HG02973 (cell line): Measurements from ENCODE around the gene XRCC6.
A peak's percentile ranks its signal among the peaks of the same experiment; 100 is the strongest.
"Not testable (repeated sequence)": the region's sequence is repeated elsewhere in the genome, so short reads cannot be mapped to it uniquely, and the experiment has no call there.

ENCODE experiments used
- ATAC-seq: cut with Tn5 transposase; IDR thresholded peaks from one replicate; pipeline ENCODE4 v1.9.1; 2021; ENCODE audit warnings: moderate library complexity; ENCODE audit not compliant: unreplicated experiment

XRCC6 gene

DNA sequence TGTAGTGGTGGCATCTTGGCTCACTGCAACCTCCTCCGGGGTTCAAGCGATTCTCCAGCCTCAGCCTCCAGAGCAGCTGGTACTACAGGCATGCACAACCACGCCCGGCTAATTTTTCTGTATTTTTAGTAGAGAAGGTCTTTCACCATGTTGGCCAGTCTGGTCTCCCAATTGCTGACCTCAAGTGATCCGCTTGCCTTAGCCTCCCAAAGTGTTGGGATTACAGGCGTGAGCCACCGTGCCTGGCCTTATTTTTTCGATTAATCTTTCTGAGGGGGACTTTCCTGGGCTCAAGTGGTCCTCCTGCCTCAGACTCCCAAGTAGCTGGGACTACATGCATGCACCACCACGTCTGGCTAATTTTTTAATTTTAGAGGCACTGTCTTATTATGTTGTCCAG is 62.0 kb downstream of the XRCC6 start:
- ATAC-seq, result no peak

DNA sequence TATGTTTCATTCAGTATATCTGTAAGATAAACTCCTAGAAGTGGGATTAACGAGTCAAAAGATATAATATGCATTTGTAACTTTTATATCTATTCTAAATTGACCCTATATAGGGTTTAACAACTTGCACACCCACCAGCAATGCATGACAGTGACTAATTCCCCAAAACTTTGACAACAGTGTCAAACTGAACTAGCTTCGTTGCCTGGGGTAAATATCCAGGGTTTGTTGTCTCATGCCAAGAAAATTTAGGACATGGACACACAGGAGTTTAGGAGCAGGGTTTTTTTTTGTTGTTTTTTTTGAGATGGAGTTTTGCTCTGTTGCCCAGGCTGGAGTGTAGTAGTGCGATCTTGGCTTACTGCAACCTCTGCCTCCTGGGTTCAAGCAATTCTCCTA is 62.5 kb downstream of the XRCC6 start:
- no peak for ATAC-seq

DNA sequence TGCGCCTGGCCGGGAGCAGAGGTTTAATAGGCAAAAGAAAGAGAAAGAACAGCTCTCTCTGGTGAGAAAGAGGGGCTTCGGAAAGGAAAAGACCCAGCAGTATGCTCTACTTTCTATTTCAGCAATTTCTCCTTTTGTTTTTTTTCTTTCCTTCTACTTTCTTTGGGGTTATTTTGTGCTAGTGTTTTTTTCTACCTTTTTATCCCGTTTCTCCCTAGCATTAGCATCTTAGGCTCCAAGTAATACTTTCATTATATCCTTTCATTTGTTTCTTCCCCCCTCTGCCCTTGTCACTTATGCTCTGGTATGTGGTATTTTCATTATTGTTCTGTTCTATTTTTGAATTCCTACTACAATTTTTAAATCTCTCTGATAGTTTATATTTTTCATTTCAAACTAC is 63.1 kb downstream of the XRCC6 start:
- no peak for ATAC-seq

DNA sequence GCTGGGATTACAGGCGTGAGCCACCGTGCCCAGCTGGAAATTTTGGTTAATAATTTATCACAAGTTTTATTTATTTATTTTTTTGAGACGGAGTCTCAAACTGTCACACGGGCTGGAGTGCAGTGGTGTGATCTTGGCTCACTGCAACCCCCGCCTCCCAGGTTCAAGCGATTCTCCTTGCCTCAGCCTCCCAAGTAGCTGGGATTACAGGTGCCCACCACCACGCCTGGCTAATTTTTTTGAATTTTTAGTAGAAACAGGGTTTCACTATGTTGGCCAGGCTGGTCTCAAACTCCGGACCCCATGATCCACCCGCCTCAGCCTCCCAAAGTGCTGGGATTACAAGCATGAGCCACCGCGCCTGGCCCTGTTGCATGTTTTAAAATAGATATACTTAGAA is 65.8 kb downstream of the XRCC6 start:
- ATAC-seq, result not testable (repeated sequence)

DNA sequence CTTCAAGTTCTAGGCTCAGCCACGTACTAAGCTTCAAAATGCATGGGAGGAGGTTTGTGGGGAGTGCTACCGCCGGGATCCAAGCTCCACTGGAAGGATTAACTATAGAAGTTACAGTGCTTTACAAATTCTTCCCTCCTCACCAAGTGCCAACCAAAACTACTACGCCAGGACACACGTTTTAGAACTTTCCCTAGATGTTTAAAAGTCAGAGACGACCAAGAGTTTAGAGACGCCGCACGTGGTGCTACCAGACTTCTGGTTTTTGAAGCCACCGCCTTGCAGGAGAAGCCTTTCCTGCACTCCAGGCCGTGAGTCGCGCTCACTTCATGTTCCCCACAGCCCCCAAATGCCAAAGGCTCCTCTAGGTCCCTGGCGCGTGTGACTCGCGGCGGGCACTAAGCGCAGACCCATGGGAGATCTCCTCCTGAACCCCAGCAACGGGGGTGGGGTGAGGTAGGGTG is 66.8 kb downstream of the XRCC6 start:
- no peak for ATAC-seq

DNA sequence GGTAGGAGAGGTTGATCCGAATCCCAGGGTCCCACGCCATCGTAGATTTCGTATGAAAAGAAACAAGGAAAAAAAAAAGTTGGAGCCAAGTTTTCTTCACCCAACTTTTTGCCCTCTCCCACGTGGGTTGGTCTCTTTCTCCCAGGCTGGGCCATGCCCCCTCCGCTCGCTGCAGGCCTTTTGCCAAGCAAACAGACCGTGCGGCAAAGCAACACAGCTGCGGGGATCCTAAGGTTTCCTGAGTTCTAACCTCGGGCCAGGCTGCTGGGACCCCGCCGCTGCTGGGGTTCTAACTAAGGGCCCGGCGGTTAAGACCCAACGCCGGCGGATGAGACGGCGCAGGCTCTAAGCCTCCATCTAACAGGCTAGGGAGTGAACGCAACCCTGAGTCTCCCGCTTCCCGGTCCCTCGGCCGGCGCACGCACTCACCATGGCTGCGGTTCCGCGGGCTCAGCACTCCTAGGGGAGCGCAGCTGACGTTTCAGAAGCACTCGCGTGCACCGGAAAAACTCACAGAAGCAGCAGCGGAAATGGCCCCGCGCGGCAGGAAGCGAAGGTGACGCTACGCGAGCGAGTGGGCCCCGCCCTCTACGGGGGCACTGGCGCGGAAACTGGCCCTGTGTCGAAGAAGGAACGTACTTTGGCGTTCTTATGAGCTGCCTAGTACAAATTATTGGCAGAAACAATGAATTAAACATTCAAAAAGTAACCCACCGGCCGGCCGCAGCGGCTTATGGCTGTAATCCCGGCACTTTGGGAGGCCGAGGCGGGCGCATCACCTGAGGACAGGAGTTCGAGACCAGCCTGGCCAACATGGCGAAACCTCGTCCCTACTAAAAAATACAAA is 67.5 kb downstream of the XRCC6 start, which contains the start of gene SNU13:
Gene SNU13, minus strand, starts transcription at position 503 of the 847 bp plus-strand sequence. Its CDS starts 71 bp downstream, at position 432.
- ATAC-seq, result peak; percentile 81

DNA sequence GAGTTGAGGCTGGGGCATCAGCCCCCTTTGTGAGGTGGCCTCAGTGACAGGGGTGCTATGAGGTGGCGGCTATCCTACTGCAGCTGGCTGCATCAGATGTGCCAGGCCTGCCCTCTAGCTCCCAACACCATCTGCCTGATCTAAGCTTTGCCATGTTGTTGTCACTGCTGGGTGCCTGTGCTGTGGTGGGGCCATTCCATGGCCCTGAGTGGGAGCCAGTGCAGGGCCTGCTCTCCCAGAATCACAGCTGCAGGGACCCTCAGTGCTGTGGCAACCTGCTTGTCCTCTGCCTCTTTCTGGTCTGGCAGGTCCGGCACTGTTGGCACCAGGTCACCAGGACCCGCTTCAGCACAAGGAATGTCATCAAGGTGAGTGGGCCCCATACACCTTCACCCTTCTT is 69.4 kb downstream of the XRCC6 start:
- ATAC-seq, result no peak

DNA sequence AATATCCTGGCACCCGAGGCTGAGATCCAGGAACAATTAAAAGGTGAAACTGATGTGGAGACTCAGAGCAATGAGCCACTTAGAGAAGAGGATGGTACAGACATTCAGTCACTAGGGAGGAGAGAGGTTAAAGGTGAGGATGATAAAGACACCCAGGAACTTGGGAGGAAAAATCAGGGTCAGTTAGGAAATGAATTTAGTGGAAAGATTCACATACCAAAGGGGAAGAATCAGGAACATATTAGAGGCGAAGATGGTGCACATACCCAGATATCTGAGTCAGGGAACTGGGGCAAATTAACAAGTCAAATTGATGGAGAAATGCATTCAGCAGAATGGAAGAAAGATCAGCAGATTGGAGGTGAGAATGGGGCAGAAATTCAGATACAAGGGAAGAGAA is 74.1 kb downstream of the XRCC6 start:
- ATAC-seq, result no peak

DNA sequence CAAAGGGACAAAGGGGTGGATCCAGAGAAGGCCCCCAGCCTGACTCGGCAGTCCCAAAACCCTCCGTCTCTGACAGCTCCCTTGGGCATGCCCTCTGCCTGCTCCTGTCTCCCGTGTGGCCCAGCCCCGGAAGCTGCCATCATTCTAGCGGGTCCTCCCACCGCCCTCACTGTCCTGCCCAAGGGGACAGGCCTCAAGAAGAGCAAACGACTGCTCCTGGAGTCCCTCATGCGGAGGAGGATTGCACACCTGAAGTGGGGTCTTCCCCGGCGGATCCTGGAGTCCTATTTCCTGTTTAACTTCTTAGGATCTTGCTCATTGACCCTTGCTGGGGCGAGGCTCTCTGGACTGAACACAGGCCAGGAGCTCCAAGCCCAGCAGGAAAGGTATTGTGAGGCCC is 75.6 kb downstream of the XRCC6 start:
- no peak for ATAC-seq

DNA sequence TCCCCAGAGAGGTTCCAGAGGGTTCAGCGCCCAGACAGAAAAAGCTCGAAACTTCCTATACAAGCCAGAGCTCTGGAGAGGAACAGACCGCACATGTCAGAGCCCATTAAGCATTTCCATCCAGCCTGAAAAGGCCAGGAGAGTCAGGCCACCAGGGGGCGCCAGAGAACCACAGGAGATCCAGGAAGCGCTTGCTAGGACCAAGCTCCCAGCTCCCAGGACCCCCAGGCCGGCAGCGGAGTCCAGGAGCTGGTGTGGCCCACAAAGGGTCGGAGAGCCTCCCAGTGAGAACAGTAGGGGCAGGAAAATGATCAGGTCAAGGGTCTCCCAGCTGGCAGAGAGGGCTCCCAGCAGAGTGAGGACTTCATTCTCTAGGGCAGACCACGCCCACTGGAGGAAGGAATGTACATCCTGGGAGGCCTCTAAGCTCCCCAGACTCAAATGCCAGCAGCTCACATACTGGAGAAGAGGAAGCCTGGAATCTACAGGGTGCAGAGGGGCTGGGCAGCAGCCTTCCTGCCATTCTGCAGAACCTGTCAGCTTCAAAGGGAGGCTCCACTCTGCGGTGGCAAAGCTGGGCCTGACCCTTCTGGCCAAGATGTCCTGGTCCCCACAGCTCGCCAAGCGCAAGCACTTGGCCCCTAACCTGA is 76.2 kb downstream of the XRCC6 start:
- no peak for ATAC-seq

DNA sequence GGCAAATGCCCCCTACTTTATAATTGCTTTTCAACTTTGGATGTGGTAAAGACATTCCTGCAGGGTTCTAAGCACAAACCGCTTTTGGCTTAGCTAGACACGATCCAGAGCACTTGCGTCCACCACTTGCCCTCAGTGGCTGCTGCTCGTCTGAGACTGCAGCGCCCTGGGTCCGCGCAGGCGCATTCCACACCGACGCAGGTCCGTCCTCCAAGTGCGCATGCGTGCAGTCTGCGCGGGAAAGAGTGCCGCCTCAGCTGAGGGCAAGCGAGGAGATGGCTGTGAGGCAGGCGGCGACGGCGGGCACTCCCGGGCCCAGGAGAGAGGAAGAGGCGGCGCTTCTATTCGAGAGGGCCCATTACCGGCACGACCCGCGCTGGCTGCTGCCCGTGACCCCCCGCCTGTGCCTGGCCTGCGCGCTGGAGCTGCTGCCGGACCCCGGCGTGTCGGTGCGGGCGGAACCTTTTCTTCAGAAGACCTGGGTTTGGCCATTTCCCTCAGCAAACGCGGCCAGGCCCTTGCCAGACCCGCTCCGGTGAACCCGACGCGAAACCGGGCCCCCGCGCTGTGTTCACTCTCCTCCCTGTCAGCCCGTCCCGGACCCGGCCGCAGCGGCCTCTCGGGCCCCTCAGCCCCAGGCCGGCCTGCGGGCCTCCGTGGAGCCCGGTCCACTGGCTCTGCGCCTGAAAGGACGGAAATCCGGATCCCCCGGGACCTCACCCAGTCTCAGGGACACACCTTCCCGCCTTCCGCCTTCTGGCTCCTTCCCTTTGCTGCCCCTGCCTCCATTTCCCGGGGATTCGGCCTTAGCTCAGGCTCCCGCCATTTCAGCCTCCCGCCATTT is 78.4 kb downstream of the XRCC6 start, which contains the start of gene MEI1:
Gene MEI1, plus strand, starts transcription at position 240 of the 844 bp plus-strand sequence. Its CDS starts 36 bp downstream, at position 276.
- no peak for ATAC-seq

DNA sequence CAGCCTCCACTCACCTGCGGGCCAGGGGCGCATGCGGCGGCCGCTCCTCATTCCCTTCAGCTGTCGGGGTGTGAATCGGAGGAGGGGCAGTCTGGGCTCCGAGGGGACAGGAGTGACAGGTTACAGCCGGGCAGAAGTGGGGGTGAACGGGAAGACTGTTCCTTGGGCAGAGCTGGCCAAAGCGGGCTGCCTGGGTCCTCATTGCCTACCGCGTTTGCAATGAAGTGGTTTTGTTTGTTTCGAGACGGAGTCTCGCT is 78.9 kb downstream of the XRCC6 start:
- ATAC-seq, result no peak

DNA sequence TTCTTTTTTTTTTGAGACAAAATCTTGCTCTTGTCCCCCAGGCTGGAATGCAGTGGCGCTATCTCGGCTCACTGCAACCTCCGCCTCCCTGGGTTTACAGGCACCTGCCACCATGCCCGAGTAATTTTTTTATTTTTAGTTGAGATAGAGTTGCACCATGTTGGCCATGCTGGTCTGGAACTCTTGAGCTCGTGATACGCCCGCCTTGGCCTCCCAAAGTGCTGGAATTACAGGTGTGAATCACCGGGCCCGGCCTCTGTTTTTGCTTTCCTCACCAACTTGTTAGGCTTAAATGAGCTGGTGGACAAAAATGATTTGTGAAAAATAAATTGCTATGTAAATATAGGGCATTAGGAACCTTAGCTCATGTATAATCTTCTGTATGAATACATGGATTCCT is 81.7 kb downstream of the XRCC6 start:
- ATAC-seq, result no peak

DNA sequence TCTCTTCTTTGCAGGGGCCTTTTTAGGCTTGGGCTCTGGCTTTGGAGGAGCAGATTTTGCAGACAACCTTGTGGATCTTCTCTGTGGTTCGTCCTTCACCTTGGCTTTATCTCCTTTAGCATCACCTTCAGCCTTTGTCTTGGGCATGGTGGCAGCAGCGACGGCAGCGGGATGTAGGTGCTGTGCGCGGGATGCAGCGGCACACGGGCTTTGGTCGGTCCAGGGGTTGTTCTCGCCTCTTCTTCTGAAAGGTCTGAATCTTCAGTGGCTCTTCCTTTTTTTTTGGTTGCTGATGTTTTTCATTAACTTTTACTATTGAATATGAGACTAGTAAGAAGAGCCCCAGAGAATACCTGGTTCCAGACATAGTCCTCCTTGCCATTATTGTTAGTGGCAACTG is 88.2 kb downstream of the XRCC6 start:
- ATAC-seq, result no peak

DNA sequence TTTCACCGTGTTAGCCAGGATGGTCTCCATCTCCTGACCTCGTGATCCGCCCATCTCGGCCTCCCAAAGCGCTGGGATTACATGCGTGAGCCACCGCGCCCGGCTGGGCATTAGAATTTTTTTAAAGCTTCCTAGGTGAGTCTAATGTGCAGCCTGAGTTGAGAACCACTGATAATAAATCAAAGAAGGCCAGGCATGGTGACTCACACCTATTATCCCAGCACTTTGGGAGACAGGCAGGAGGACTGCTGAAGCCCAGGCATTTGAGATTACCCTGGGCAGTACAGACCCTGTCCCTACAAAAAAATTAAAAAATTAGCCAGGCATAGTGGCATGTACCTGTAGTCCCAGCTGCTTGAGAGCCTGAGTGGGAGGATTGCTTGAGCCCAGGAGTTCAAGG is 91.9 kb downstream of the XRCC6 start:
- ATAC-seq, result no peak
